GM04504 (cell line): ENCODE data around the gene ANKMY1.

Source experiments
- DNase-seq: peaks from one replicate; pipeline ENCODE4 v3.0.0-alpha.2; 2012; ENCODE audit warnings: low read depth

ANKMY1 gene

DNA sequence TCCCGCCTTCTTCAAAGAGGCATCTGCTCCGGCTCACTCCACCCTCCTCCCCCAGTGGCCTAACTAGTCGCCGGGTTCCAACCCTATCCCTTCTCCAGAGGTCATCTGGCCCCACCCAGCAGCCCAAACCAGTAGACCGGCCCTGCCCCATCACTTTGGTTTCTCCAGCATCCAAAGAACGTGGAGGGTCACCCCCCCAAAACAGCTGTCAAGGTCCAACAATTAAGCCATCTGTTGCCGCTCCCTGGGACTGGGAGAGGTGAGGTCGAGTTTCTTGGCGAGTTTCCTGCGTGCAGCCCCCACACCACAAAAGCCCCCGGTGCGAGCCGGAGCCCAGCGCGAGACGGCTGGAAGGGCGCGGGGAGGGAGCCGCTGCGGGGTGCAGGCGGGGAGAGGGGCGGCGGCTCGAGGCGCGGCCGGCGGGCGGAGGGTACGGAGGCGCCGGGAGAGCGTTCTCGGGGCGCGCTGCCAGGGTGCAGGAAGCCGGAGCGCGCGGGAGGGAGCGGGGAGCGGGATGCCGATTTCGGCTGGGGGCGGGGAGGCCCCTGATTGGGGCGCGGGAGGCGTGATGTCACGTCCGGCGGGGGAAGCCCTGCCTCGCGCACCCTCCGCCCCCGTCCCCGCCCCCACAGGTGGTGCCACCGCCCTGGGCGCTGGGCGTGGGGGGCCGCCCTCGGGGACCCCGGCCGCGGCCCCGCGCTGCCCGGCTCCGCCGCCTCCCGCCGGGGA, 122.9 kb downstream of the ANKMY1 start:
- peak; percentile 82 for DNase-seq

DNA sequence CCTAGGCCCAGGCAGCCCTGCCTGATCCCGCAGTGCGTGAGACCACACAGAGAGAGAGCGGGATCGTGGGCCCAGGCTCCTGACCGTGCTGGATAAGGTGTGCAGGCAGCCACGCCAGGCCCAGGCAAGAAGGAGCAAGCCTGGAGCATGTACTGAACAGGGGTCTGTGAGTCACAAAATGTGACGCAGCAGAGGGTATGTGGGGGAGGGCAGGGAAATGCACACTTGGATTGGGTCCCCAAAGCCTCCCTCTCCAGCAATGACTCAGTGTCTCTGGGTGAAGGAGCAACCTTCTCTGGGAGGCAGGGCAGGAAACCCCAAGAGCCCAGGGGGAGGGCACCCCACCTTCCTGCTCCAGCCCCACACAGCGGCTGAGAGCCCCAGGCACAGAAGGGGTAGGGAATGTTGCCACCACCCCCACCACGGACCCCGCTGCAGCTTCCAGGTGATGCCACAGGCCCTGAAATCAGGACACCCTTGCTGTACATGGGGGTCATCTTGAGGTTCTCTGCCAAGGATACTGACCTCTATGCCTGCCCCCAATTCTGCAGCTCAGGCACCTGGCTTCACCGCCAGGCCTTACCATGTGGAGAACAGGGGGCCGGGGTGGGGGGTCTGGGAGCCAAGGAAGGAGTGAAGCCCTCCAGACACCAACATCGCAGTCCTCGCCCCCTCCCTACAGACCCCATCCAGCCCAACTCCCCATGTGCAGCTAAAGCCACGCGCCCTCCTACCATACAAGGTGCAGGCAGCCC, 123.6 kb downstream of the ANKMY1 start:
- peak; percentile 95 for DNase-seq

- DNase-seq: no peak
These were observed 124.7 kb downstream of the ANKMY1 start for GRCh38 chr2:240432820-240433801.

DNA sequence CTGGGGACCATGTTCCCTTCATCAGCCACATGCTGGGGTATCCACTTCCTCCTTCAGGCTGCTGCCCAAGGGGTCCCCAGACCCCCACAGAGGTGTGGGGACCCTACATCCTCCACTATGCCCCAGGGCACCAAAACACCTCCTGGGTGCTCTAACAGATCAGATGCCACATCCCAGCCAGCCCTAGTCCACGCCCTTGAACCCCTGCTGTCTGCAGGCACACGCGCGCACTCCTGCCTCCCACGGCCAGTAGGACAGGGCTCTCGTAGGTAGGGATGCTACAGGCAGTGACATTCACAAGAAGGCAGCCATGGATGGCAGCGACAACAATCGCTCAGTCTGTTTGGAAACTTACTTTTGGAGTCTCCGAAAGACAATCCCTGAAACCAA, 125.4 kb downstream of the ANKMY1 start:
- DNase-seq: no peak

DNA sequence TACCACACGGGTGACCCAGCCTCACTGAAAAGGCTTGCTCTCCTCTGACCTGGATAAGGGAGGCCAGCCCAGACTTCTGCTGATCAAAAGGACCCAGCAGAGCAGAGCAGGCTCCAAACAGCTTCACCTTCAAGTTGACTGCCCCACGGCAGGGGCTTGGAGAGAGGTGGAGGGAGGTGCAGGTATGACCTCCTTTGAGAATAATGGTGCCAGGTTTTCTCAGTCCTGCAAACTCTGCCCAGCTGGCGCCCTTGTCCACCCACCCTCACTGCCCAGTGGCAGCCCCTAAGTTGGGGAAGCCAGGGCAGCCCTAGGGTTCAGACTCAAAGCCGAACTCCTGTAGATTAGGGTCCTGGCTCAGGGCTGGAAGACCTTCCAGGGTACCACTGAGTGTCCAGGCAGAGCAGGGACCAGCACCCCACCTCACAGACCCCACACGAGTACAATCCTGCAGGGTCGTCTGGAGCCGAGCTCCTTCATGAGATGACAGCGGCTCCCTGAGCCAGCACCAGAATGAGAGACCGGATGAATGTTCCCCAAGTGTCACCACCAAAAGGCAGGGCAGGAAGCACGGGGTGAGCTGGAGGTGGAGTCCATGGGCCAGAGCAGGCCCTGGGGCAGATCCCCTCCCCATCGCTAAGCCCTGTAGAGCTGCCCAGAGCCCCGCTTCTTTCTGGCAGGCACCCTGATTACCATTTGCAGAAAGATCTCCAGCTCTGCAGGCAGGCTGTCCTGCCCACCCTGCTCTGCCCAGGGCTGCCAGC, 125.9 kb downstream of the ANKMY1 start:
- no peak for DNase-seq

DNA sequence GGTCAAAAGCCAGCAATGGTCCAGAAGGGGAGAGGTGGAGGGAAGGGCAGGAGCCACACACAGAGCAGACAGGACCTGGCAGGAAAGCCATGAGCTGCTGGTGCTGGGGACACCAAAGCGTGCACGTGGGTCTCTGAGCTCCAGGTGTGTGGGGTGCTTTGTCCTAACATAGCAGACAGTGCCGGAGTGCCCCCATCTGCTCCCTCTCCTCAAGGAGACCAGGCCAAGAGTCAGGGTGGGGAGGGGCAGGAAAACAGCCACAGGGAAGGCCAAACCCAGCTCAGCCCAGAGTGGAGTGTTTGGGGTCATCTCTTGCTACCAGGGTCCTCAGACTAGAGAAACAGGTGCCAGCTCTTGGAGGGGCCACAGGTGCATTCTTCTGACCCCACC, 126.5 kb downstream of the ANKMY1 start:
- no peak for DNase-seq

DNA sequence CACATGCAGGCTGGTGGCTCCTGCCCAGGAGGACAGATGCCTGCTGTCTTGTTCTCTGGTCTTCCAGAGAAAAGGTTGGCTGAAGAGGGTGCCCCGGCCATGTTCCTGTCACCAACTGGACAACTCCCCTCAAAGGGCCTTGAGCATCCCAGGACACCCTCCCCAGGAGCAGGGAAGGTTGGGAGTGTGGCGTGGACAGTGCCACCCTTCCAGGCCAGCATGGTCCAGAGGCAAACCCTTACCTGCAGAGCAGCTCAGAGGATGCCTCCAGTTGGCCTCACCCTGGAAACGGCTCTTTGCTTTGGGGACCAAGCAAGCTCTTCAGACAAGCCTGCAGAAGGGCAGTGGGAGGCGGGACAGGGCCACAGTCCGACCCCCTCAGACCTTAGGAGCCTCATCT, 127.2 kb downstream of the ANKMY1 start:
- DNase-seq: no peak

- DNase-seq: no peak
These were observed 127.8 kb downstream of the ANKMY1 start for GRCh38 chr2:240429872-240430491.
